ACC112 (cell line): ENCODE results near the gene MAPKBP1.

Source experiments
- H2AFZ ChIP-seq: fragments of 200-600 bp; sonication (generic); one replicate; pipeline ENCODE4 v1.6.0; 2017; ENCODE audit warnings: antibody characterized with exemption, low read length; ENCODE audit not compliant: unreplicated experiment
- H3K27ac ChIP-seq: fragments of 200-600 bp; sonication (generic); 2 replicates; pipeline ENCODE4 v1.5.1; 2014; ENCODE audit warnings: low read depth, mild to moderate bottlenecking, antibody characterized with exemption, low read length, moderate library complexity
- H3K27me3 ChIP-seq: fragments of 200-600 bp; sonication (generic); 2 replicates; pipeline ENCODE4 v1.6.1; 2014; ENCODE audit warnings: mild to moderate bottlenecking, antibody characterized with exemption, low read length, moderate library complexity, mixed read lengths; ENCODE audit not compliant: insufficient read depth
- H3K36me3 ChIP-seq: fragments of 200-600 bp; sonication (generic); 2 replicates; pipeline ENCODE4 v1.6.1; 2016; ENCODE audit warnings: mild to moderate bottlenecking, antibody characterized with exemption, low read length, moderate library complexity, mixed read lengths; ENCODE audit not compliant: insufficient read depth
- H3K4me1 ChIP-seq: fragments of 200-600 bp; sonication (generic); one replicate; pipeline ENCODE4 v1.6.1; 2016; ENCODE audit warnings: low read length, mixed read lengths; ENCODE audit not compliant: insufficient read depth, unreplicated experiment, control insufficient read depth
- H3K4me3 ChIP-seq: fragments of 200-600 bp; sonication (generic); 2 replicates; pipeline ENCODE4 v1.5.1; 2014; ENCODE audit warnings: mild to moderate bottlenecking, low read depth, low read length
- H3K79me2 ChIP-seq: fragments of 200-600 bp; sonication (generic); one replicate; pipeline ENCODE4 v1.6.0; 2016; ENCODE audit warnings: low read length; ENCODE audit not compliant: control insufficient read depth, unreplicated experiment, insufficient read depth

MAPKBP1 gene

GRCh38 chr15:41836713-41837454 is 62.6 kb downstream of the MAPKBP1 start:
- Histone ChIP-seq H3K4me1 (no peaks in the 10 kb centered on the region), H3K27me3 (no peaks in the 10 kb centered on the region), H3K4me3 (no peak overlapping the region), H2AFZ (no peak overlapping the region), H3K27ac (no peak overlapping the region), H3K79me2 (no peaks in the 10 kb centered on the region), H3K36me3 (no peaks in the 10 kb centered on the region)

- no peaks in the 10 kb centered on the region for H3K27me3 ChIP-seq
- H2AFZ ChIP-seq, result no peak within 1 kb of the TSS
- no peaks in the 10 kb centered on the region for H3K79me2 ChIP-seq
- H3K4me1 ChIP-seq, result no peaks in the 10 kb centered on the region
- H3K4me3 ChIP-seq, result no peak within 1 kb of the TSS
- no peak within 1 kb of the TSS for H3K27ac ChIP-seq
- no peaks in the 10 kb centered on the region for H3K36me3 ChIP-seq
Measured at GRCh38 chr15:41838400-41838897, 64.2 kb downstream of the MAPKBP1 start, which contains the start of gene PLA2G4B. Gene PLA2G4B, plus strand, starts transcription at chr15:41838847. Its CDS starts 67 bp downstream, at chr15:41838914.

GRCh38 chr15:41839781-41840491 is 65.7 kb downstream of the MAPKBP1 start:
- H3K4me3 ChIP-seq, result no peak overlapping the region

DNA sequence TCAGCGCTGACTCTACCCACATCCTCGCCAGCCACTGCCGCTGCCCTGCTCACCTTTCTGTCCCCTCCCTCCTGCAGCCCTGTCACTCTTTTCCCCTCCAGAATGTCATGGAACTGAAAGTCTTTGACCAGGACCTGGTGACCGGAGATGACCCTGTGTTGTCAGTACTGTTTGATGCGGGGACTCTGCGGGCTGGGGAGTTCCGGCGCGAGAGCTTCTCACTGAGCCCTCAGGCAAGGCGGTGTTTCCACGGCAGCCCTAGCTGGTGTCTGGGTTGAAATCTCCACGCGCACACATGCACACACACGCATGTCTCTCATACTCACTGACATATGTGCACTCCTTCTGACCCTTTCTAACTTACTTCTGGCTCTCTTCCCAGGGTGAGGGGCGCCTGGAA is 66.4 kb downstream of the MAPKBP1 start:
- no peaks in the 10 kb centered on the region for H3K79me2 ChIP-seq
- H3K27me3 ChIP-seq, result no peaks in the 10 kb centered on the region
- H3K4me3 ChIP-seq, result no peak overlapping the region
- H2AFZ ChIP-seq, result no peak overlapping the region
- H3K27ac ChIP-seq, result no peak overlapping the region
- H3K4me1 ChIP-seq, result no peaks in the 10 kb centered on the region
- H3K36me3 ChIP-seq, result no peaks in the 10 kb centered on the region

More at GRCh38 chr15:41839781-41840491, 65.7 kb downstream of the MAPKBP1 start:
- no peaks in the 10 kb centered on the region for H3K79me2 ChIP-seq
- no peaks in the 10 kb centered on the region for H3K4me1 ChIP-seq
- H2AFZ ChIP-seq, result no peak overlapping the region
- no peak overlapping the region for H3K27ac ChIP-seq
- no peaks in the 10 kb centered on the region for H3K36me3 ChIP-seq
- no peaks in the 10 kb centered on the region for H3K27me3 ChIP-seq

- Histone ChIP-seq H3K4me3 (no peak overlapping the region), H3K27me3 (no peaks in the 10 kb centered on the region), H3K36me3 (no peaks in the 10 kb centered on the region), H3K79me2 (no peaks in the 10 kb centered on the region), H2AFZ (no peak overlapping the region), H3K4me1 (no peaks in the 10 kb centered on the region), H3K27ac (no peak overlapping the region)
Measured at GRCh38 chr15:41841131-41841530, 66.8 kb downstream of the MAPKBP1 start.

- Histone ChIP-seq H3K27ac (no peak overlapping the region), H3K4me3 (no peak overlapping the region)
Measured at GRCh38 chr15:41842229-41842628, 67.9 kb downstream of the MAPKBP1 start.

GRCh38 chr15:41843571-41843970 is 69.3 kb downstream of the MAPKBP1 start:
- H3K36me3 ChIP-seq, result no peaks in the 10 kb centered on the region
- H3K4me1 ChIP-seq, result no peaks in the 10 kb centered on the region
- no peak overlapping the region for H3K4me3 ChIP-seq
- no peaks in the 10 kb centered on the region for H3K79me2 ChIP-seq
- no peak overlapping the region for H2AFZ ChIP-seq
- no peak overlapping the region for H3K27ac ChIP-seq
- no peaks in the 10 kb centered on the region for H3K27me3 ChIP-seq

More at GRCh38 chr15:41842229-41842628, 67.9 kb downstream of the MAPKBP1 start:
- no peak overlapping the region for H2AFZ ChIP-seq
- no peaks in the 10 kb centered on the region for H3K36me3 ChIP-seq
- H3K27me3 ChIP-seq, result no peaks in the 10 kb centered on the region
- H3K79me2 ChIP-seq, result no peaks in the 10 kb centered on the region
- no peaks in the 10 kb centered on the region for H3K4me1 ChIP-seq

- Histone ChIP-seq H3K27me3 (no peaks in the 10 kb centered on the region), H3K4me1 (no peaks in the 10 kb centered on the region), H2AFZ (no peak overlapping the region), H3K79me2 (no peaks in the 10 kb centered on the region), H3K4me3 (no peak overlapping the region), H3K36me3 (no peaks in the 10 kb centered on the region), H3K27ac (no peak overlapping the region)
Measured at GRCh38 chr15:41844814-41845213, 70.5 kb downstream of the MAPKBP1 start.

- no peak overlapping the region for H2AFZ ChIP-seq
- no peaks in the 10 kb centered on the region for H3K27me3 ChIP-seq
- no peaks in the 10 kb centered on the region for H3K4me1 ChIP-seq
- no peaks in the 10 kb centered on the region for H3K79me2 ChIP-seq
- no peak overlapping the region for H3K4me3 ChIP-seq
- H3K27ac ChIP-seq, result no peak overlapping the region
- H3K36me3 ChIP-seq, result no peaks in the 10 kb centered on the region
Measured at GRCh38 chr15:41847206-41847605, 72.9 kb downstream of the MAPKBP1 start.

- no peaks in the 10 kb centered on the region for H3K36me3 ChIP-seq
- H3K4me3 ChIP-seq, result no peak overlapping the region
- H3K79me2 ChIP-seq, result no peaks in the 10 kb centered on the region
- H2AFZ ChIP-seq, result no peak overlapping the region
- no peak overlapping the region for H3K27ac ChIP-seq
- no peaks in the 10 kb centered on the region for H3K27me3 ChIP-seq
- no peaks in the 10 kb centered on the region for H3K4me1 ChIP-seq
Measured at GRCh38 chr15:41847981-41848380, 73.7 kb downstream of the MAPKBP1 start.

GRCh38 chr15:41848631-41849030 is 74.3 kb downstream of the MAPKBP1 start:
- Histone ChIP-seq H3K36me3 (no peaks in the 10 kb centered on the region), H3K27me3 (no peaks in the 10 kb centered on the region), H3K79me2 (no peaks in the 10 kb centered on the region), H2AFZ (no peak overlapping the region), H3K4me3 (no peak overlapping the region), H3K4me1 (no peaks in the 10 kb centered on the region), H3K27ac (no peak overlapping the region)
